Inferior parietal cortex (tissue), 1 donor: ENCODE measurements around the gene SLC23A2.
A peak's percentile ranks its signal among the peaks of the same experiment; 100 is the strongest.

Source experiments
- DNase-seq: peaks from one replicate; pipeline ENCODE4 v3.0.0-alpha.2; 2016; ENCODE audit errors: extremely low spot score

The SLC23A2 gene

GRCh38 chr20:4966826-4967751, 34.2 kb downstream of the SLC23A2 start:
- DNase-seq, result no peak

DNA sequence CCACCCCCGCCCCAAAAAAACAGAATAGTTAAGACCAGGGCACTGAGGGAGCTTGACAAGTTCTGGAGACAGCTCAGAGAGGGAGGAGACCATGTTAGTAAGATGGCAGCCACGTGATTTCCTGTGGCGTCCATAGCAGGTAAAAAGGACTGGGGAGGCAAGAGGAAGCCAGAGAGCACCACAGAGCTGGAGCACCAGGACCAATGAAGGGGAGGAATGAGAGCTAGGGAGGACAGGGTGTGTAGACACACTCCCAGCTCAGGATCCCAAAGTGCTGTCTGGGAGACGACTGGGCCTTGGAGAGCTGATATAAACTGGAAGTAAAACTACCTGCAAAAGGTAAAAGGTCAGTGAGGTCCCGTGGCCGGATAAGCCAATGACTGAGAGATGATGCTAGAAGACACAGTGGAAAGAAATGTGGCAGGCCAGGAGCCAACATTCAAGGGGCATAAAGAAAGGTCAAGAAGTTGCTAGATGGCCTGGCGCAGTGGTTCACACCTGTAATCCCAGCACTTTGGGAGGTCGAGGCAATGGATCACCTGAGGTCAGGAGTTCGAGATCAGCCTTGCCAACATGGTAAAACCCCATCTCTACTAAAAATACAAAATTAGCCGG, 39.0 kb downstream of the SLC23A2 start:
- DNase-seq, result no peak

GRCh38 chr20:4961746-4962145, 39.6 kb downstream of the SLC23A2 start:
- DNase-seq, result no peak

DNA sequence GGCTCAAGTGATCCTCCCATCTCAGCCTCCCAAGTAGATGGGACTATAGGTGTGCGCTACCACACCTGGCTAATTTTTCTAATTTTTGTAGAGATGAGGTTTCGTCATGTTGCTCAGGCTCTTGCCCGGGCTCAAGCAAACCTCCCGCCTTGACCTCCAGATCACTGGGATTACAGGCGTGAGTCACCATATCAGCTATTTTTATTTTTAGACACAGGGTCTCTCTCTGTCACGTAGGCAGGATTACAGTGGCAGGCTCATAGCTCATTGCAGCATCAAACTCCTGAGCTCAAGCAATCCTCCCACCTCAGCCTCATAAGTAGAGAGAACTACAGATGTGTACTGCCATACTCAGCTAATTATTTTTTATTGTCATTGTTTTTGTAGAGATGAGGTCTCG, 41.7 kb downstream of the SLC23A2 start:
- no peak for DNase-seq

- DNase-seq, result no peak
Observed at GRCh38 chr20:4957939-4958362, 43.4 kb downstream of the SLC23A2 start.

GRCh38 chr20:4957187-4957586, 44.1 kb downstream of the SLC23A2 start:
- DNase-seq, result no peak

- DNase-seq, result peak; percentile 87
Observed at GRCh38 chr20:4956200-4956810, 45.0 kb downstream of the SLC23A2 start.

- no peak for DNase-seq
Observed at GRCh38 chr20:4953881-4954280, 47.4 kb downstream of the SLC23A2 start.

DNA sequence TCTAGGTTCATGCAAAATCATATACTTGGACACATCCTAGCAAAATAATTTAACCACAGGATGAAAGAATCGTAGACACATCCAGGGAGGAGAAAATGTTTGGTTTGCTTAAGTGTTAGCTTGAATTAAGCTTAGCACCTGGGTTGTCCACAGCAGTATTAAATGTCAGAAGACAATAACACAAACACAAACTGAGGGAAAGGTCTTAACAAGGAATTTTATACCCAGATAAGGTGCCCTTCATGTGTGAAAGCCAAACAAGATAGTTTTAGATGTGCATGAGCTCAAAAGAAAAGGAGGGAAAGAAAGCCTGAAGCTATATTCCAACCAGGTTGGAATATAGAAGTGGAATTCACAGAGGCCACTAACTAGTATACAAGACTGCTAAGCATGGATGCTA, 49.1 kb downstream of the SLC23A2 start:
- DNase-seq, result no peak

DNA sequence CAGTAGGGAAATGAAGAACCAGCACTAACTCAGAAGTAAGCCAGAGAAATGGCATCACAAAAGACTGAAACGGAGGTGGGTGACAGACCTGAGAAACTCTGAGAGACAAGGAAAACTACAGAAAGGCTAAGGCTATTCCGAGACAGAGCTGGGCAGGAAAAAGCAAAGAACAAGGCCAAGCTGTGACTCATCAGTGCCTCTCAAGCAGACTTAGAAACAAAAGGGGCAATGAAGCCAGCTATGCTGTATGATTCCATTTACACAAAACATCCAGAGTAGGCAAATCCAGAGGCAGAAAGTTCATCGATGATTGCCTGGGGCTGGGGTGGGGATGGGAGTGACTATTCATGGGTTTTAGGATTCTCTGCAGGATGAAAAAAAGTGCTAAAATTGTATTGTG, 50.0 kb downstream of the SLC23A2 start:
- peak; percentile 65 for DNase-seq

DNA sequence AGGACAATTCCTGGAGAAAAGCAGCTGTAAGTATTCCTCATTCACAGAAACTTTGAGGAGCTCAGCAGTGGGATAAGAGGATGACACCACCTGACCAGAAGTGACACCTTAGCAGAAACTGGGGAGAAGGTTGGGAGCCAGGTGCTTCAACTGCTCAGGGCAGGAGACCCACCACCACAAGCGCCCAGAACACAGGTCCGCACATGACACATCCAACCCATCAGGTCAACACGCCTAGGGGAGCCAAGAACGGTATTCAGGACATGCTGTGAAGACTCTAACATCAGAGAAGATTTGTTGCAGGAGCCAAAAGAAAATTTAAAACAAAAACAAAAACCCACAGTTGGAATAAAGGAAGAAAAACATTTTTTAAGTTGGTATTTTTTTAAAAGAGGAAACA, 50.5 kb downstream of the SLC23A2 start:
- no peak for DNase-seq

GRCh38 chr20:4950437-4950836, 50.9 kb downstream of the SLC23A2 start:
- no peak for DNase-seq

DNA sequence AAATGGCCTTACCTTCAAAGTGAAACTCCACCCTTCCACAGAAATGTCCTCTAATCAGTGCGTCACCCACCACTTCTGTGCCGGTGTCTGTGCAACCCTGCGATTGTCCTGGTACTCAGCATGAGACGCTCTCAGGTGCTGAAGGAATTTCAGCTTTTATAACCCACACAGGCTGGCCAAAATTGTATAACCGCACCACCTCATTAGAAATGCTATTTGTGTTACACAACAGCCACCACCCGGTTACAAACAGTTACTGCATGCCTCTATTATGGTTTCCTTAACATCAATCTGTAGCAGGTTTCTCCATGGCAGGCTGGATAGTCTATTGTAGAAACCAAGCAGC, 51.5 kb downstream of the SLC23A2 start:
- DNase-seq, result peak; percentile 73

- DNase-seq, result no peak
Observed at GRCh38 chr20:4947817-4948559, 53.3 kb downstream of the SLC23A2 start.

- no peak for DNase-seq
Observed at GRCh38 chr20:4946986-4947385, 54.3 kb downstream of the SLC23A2 start.

GRCh38 chr20:4946585-4946984, 54.7 kb downstream of the SLC23A2 start:
- no peak for DNase-seq

DNA sequence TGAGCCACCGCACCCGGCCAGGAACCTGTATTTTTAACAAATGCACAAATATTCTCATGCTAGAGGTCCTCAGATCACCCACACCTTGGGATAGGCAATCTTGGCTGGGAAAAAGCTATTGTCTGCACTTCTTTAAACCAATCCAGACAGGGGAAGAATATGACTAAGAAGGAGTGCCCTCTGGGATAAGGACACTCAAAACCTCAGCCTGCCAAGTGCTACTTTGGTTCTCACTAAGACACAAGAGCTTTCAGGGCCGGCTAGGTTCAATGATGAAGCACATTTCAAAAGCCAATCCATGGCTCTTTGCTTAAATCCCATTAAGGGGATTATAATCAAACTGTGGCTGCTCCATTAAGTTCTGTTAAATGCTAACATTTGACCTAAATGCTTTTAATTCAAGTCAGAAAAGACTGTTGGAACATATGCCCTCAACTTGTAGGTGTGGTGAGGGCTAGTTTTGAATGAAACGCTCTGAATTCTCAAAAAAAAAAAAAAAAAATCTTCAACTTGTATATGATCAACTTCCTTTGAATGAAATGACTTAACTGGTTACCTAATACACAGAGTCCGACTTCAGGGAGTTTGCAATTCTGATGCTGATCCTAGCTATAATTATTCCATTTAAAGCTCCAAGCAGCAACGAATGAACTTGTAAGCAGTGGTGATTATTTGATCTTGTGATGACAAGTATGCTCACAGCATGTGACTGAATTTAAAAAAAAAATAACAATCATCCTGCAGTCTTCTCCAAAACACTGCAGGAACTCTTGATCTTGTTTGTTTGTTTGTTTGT, 56.6 kb downstream of the SLC23A2 start:
- no peak for DNase-seq

GRCh38 chr20:4942331-4942730, 59.0 kb downstream of the SLC23A2 start:
- no peak for DNase-seq

GRCh38 chr20:4937407-4938319, 63.6 kb downstream of the SLC23A2 start:
- no peak for DNase-seq

- no peak for DNase-seq
Observed at GRCh38 chr20:4936851-4937406, 64.4 kb downstream of the SLC23A2 start.
